ENCODE data around the gene PLA2G6. TPM values are rescaled to one million over a fixed set of nuclear protein-coding genes. Genes with fewer than 3 reads are reported as not detected.

The PLA2G6 gene
- total RNA-seq, 6 donors from 2014 or later: 21.1 to 295 (median 47.5) TPM

DNA sequence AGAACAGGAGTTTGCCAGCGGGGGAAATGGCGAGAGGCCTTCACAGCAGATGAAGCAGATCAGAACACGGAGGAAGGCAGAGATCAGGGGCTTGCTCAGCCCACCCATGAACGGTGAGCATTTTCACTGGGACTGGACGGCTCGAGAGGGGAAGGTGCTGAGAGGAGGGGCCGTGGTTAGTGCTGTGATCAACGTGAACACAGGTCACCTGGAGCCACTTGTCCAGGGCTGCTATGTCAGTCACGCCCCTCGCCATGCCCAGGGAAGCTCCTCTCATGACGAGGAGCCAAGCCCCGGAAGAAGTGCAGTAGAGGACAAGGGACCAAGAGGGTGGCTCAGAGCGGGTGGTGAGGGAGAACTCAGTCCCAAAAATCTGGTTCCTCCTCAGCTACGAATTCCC, 7.0 kb downstream of the PLA2G6 start:
- Histone ChIP-seq H3K9me3 (no peaks in the 10 kb centered on the region), H3K36me3 (no peaks in the 10 kb centered on the region), H3K4me3 (no peak overlapping the region), H3K27me3 (no peaks in the 10 kb centered on the region), H3K4me1 (peaks cover 45 to 58% (median 49%) of the 10 kb centered on the region in 4 donors), H3K27ac (peak overlapping the region in 2 of 4 donors; percentile 85 to 94)
- WGBS, 2 donors: 83 to 86% methylated on average over 14 of the region's 14 CpGs
- TF ChIP-seq POLR2A (IDR thresholded peaks at IDR 0.05): no peak
- TF ChIP-seq, protein P1, sequence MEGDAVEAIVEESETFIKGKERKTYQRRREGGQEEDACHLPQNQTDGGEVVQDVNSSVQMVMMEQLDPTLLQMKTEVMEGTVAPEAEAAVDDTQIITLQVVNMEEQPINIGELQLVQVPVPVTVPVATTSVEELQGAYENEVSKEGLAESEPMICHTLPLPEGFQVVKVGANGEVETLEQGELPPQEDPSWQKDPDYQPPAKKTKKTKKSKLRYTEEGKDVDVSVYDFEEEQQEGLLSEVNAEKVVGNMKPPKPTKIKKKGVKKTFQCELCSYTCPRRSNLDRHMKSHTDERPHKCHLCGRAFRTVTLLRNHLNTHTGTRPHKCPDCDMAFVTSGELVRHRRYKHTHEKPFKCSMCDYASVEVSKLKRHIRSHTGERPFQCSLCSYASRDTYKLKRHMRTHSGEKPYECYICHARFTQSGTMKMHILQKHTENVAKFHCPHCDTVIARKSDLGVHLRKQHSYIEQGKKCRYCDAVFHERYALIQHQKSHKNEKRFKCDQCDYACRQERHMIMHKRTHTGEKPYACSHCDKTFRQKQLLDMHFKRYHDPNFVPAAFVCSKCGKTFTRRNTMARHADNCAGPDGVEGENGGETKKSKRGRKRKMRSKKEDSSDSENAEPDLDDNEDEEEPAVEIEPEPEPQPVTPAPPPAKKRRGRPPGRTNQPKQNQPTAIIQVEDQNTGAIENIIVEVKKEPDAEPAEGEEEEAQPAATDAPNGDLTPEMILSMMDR (IDR thresholded peaks at IDR 0.05): no peak
- no peak for TF ChIP-seq POLR2AphosphoS5 (IDR thresholded peaks at IDR 0.05)
- no peak for TF ChIP-seq EP300 (IDR thresholded peaks at IDR 0.05)
- DNase-seq (no peak), ATAC-seq (ENCODE audit: low FRiP score in 2 of 2) (no peak)

DNA sequence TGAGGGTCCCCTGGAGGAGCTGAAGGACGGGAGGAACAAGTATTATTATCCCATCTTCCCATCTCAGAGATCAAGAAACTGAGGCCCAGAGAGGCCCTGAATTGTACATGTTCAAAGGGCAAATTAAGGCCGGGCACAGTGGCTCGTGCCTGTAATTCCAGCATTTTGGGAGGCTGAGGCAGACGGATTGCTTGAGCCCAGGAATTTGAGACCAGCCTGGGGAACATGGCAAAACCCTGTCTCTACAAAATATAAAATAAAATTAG, 8.1 kb downstream of the PLA2G6 start:
- Histone ChIP-seq H3K36me3 (no peaks in the 10 kb centered on the region), H3K27me3 (no peaks in the 10 kb centered on the region), H3K27ac (peak overlapping the region in 2 of 4 donors; percentile 27 to 57), H3K4me3 (no peak overlapping the region), H3K9me3 (no peaks in the 10 kb centered on the region), H3K4me1 (peaks cover 44 to 55% (median 48%) of the 10 kb centered on the region in 4 donors)
- DNase-seq (no peak), ATAC-seq (ENCODE audit: low FRiP score in 2 of 2) (no peak)
- WGBS, 2 donors: 96% methylated on average over 4 of the region's 4 CpGs
- TF ChIP-seq POLR2AphosphoS5 (IDR thresholded peaks at IDR 0.05) (no peak), POLR2A (IDR thresholded peaks at IDR 0.05) (no peak), EP300 (IDR thresholded peaks at IDR 0.05) (no peak)
- TF ChIP-seq, protein P1 (IDR thresholded peaks at IDR 0.05): no peak

- ATAC-seq (ENCODE audit: low FRiP score in 2 of 2) (peak in 1 of 2 donors; percentile 42), DNase-seq (peak in 1 of 2 donors; percentile 80)
- WGBS, 2 donors: 38 to 39% methylated on average over 14 to 16 of the region's 16 CpGs
- Histone ChIP-seq H3K27me3 (no peaks in the 10 kb centered on the region), H3K4me1 (peaks cover 38 to 51% (median 44%) of the 10 kb centered on the region in 4 donors), H3K27ac (peak overlapping the region; percentile 50 to 79 (median 62)), H3K9me3 (no peaks in the 10 kb centered on the region), H3K4me3 (no peak overlapping the region), H3K36me3 (no peaks in the 10 kb centered on the region)
- TF ChIP-seq, protein P1 (IDR thresholded peaks at IDR 0.05): no peak
- peak; percentile 97 to 98 for TF ChIP-seq POLR2AphosphoS5 (IDR thresholded peaks at IDR 0.05)
- TF ChIP-seq EP300 (IDR thresholded peaks at IDR 0.05): peak; percentile 70 to 99 (median 91)
Observed at GRCh38 chr22:38172832-38173640, 8.6 kb downstream of the PLA2G6 start.

DNA sequence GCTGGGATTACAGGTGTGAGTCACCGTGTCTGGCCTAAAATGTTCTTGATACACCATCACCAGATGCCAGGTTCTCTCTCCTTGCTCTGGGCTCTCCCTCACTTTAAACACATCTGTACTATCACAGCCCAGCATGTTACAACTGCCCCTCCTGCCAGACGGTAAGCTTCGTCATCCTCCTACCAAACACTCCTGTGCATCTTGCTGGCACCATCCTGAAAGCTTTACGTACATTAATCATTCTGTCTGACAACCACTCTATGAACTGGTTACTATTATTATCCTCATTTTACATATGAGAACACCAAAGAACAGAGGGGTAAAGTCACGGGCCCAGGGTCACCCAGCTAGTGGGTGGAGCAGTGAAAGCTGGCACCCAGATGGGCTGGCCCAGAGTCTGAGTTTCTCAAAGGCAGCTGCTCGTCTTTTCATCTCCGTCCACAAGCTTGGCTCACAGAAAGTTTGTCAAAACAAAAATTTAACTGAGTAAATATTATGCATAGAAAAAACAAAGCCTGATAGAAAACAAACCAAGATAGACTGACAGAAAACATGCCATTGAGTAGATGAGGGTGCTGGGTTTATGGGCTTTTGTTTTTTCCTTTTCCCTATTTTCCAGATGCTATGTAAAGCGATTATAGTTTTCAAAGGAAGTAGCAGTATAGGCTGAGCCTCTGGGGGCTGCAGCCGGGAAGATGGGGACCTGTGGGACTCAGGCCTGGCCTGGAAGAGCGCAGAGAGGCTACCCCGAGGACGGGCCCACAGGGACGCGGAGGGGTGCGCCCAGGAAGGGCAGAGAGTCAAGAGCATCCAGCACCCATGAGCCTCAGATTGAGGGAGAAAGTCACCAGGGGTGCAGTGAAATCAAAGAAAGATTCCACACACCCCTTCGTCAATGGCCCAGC, 9.5 kb downstream of the PLA2G6 start:
- ATAC-seq (ENCODE audit: low FRiP score in 2 of 2) (no peak), DNase-seq (peak in 1 of 2 donors; percentile 56)
- Histone ChIP-seq H3K36me3 (peaks cover 0 to 2% (median 0%) of the 10 kb centered on the region in 4 donors), H3K4me1 (peaks cover 32 to 46% (median 36%) of the 10 kb centered on the region in 4 donors), H3K4me3 (no peak overlapping the region), H3K9me3 (no peaks in the 10 kb centered on the region), H3K27ac (peak overlapping the region; percentile 50 to 79 (median 62)), H3K27me3 (no peaks in the 10 kb centered on the region)
- no peak for TF ChIP-seq EP300 (IDR thresholded peaks at IDR 0.05)
- no peak for TF ChIP-seq POLR2AphosphoS5 (IDR thresholded peaks at IDR 0.05)
- TF ChIP-seq, protein P1 (IDR thresholded peaks at IDR 0.05): no peak
- TF ChIP-seq POLR2A (IDR thresholded peaks at IDR 0.05): no peak
- 66 to 67% methylated on average over 16 of the region's 16 CpGs for WGBS, 2 donors

Measured in upper lobe of left lung (tissue), 6 donors.